ENCODE data around the gene TBC1D10A.

The TBC1D10A gene

DNA sequence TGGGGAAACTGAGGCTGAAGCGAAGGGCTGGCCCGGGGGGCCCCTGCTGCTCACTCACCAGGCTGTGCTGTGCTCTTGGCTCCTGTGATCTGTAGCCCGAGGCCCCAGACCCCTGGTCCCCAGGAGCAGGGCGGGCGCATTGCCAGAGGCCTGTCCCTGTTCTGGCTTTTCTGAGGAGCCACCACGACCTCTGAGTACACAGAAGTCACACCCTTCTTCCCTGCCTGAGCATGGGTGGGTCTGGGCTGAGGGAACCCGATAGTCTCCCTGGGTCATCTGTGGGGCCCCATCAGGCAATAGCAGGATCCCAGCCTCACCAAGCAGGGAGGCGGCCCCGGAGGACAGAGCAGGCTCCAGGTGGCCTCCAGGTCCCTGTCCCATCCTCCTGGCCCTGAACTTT, 42.6 kb downstream of the TBC1D10A start:
- DNase-seq, result no peak

DNA sequence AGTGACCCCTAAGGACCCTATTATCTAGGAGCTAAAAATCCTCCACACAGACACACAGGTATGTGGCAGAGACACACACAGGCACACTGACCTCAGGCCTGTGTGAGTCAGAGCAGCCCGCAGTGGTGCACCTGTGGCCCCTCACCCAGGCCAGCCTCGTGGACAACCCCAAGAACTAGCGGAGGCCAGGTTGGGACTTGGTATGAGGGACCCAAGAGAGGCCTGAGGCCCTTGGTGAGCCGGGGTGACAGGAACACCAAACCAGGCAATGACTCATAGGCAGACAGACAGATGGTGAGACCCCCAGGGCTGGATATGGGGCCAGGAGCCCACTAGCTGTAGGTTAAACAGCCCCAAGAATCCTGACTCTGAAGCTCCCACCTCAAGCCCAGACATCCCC, 43.4 kb downstream of the TBC1D10A start:
- DNase-seq, result no peak

DNA sequence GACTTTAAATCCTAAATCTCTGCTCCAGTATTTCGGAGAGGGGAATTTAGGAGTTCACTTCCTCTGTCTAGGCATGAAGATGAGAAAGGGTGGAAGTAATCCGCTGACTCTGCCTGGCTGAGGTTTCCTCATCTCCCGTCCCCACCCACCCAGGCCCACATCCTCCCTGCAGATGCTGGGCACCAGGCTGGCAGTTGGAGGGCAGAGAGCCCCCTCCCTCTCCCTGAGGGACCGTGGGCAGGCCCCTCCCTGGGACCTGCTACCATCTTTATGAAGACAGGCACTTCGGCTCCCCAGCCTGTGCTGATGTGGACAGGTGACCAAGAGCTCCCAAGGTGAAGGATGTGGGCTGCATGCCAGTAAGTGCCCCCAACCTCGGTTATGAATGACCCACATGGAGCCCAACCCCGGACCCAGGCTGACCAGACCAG, 44.1 kb downstream of the TBC1D10A start:
- no peak for DNase-seq

DNA sequence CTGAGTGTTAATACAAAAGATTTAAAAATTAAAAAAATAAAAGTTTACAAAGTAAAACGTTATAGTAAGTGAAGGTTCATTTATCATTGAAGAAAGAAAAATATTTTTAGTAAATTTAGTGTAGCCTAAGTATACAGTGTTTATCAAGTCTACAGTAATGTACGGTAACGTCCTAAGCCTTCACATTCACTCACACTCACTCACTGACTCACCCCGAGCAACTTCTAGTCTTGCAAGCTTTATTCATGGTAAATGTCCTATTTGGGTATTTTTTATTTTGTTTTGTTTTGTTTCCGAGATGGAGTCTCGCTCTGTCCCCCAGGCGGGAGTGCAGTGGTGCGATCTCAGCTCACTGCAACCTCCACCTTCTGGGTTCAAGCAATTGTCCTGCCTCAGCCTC, 46.2 kb downstream of the TBC1D10A start:
- DNase-seq, result no peak

DNA sequence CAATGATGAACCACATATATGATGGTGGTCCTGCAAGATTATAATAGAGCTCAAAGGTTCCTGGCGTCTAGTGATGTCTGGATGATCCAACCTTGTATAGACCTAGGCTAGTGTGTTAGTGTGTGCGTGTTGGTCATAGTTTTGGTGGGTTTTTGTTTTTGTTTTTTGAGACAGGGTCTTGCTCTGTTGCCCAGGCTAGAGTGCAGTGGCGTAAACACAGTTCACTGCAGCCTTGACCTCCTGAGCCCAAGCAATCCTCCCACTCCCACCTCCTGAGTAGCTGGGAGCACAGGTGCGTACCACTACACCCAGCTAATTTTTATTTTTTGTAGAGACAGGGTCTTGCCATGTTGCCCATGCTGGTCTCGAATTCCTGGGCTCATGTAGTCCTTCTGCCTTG, 46.8 kb downstream of the TBC1D10A start:
- no peak for DNase-seq

DNA sequence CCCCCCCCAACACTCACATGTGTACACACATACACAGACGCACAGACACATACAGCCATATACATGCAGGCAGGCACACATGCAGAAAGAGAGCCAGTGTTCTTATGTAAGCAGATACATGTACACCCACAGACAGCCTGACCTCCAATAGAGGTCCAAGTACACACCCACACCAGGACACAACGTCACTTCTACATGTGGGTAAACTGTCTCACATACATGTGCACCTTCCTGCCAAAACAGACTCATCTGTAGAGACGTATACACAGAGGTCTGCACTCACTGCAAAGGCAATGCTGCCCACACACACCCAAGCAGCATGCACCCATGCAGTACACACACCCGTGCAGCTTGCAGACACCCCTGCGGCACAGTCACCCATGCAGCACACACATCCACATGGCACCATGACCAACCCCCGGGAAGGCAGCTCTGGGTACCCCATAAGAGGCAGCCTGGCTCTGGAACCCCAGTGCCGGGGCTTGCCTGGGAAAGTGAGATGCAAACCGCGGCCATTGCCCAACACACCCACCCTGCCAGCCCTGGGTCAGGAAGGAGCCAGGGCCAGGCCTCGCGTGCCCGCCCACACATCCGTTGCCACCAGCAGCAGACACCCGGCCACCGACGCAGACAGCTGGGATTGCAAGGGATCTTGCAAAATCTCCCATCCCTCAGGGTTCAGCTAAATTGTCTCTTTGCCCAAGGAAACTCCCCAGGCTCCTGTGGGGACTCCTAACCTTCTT, 47.5 kb downstream of the TBC1D10A start:
- no peak for DNase-seq

DNA sequence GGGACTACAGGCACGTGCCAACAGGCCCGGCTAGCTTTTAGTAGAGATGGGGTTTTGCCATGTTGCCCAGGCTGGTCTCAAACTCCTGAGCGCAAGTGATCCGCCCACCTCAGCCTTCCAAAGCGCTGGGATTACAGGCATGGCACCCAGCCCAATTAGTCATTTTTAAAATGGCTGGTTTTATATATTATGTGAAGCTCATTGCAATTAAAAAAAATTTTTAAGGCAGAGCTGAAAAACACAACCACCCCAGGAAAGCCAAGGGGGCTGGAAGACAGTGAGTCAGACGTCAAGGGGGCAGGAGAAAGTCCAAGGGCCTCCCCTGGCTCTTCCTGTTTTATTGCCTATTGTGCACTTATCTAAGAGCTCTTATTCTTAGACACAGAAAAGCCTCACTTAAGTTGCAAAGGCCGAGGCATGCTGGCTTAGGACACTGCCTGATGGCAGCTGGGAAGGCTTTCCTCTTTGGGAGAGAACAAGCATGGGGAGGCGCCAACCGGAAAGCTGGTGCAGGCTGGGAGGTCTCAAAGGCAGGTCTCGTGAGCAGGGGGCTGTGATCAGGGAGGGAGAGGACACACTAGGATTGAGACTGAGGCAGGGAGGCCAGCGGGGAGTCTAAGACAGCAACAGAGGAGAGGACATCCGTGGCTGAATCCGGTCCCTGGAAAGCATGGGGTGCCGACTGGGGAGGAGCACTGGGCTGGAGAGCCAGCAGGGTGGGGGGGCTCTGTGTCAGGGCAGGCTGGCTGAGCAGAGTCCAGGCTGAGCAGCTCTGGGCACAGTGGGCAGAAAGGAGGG, 49.0 kb downstream of the TBC1D10A start:
- DNase-seq, result no peak

DNA sequence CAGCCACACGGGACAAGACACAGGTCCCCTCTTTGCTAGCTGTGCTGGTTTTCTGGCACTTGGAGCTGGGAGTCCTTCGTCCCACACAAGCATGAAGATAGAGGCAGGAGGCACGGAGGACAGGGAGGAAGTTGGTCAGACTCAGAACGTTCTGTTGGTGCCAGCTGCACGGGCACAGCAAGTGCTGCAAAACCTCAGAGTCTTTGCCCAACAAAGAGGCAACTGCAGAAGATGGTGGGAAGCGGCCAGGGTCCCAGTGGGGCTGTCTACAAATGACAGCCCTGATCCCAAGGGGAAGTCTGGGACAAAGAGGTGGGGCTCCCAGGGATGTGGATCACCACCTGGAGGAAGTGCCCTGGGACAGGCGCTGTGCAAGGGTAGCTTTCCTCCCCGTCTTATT, 50.7 kb downstream of the TBC1D10A start:
- DNase-seq, result no peak

DNA sequence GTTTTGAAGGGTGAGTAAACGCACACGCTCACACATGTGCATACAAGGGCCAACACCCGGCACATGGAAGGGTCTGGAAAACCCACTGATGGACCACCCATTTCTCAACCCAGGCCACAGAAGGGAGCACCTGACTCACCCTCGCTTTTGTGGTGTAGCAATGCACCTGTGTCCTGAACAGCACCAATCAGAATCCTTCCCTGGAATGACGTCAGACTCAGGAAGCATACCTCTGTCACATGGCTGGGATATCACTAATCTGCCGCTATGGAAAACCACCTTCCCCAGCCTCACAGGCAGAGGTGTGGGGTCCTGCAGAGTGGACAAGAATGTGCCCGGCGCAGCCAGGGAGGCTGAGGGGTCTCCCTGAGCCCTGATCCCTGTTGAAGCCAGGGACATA, 51.1 kb downstream of the TBC1D10A start:
- DNase-seq, result no peak

DNA sequence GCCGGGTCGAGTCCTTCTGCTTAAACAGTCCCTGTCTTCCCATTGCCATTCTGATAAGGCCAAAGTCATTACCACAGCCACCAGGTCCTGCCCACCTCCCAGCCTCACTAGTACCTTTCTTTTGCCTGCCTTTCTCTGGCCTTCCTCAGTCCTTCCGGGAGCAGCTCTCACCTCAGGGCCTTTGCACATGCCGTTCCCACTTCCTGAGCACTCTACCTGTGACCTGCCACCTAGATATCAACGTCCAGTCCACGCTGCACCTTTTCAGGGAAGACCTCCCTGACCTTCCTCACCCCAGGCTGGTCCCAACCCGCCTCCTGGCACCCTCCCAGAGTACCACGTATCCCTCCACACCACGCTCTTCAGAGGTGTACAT, 52.3 kb downstream of the TBC1D10A start:
- no peak for DNase-seq

DNA sequence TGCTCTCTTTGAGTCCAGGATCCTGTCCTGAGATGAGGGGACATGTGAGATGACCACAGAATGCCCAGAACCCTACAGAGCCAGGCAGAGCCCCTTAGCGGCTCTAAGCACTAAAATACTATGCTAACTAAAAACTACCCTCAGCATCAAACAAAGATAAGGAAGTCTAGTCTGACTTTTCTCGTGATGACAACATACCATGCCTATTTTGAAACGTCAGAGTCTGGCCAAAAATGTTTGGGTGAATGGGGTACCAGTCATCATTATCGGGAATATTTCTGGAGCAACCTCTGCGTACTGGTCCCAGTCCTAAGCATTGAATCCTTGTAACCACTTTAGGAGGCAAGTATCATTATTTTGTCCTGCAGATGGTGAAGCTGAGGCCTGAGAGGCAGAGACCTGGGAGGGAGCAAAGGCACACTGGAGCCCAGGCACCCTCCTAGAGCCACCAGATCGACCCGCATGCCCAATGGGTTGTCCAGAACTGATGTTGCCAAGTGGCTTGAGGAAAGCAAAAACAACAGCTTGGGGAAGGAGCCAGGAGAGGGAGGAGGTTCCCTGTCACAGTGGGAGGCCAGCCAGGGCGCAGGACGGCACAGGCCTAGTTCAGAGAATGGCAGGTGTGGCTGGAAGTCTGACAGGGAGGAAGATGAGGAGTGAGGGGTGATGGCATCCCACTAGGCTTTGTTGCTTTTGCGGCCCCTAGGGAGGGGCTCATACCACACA, 52.9 kb downstream of the TBC1D10A start:
- no peak for DNase-seq

DNA sequence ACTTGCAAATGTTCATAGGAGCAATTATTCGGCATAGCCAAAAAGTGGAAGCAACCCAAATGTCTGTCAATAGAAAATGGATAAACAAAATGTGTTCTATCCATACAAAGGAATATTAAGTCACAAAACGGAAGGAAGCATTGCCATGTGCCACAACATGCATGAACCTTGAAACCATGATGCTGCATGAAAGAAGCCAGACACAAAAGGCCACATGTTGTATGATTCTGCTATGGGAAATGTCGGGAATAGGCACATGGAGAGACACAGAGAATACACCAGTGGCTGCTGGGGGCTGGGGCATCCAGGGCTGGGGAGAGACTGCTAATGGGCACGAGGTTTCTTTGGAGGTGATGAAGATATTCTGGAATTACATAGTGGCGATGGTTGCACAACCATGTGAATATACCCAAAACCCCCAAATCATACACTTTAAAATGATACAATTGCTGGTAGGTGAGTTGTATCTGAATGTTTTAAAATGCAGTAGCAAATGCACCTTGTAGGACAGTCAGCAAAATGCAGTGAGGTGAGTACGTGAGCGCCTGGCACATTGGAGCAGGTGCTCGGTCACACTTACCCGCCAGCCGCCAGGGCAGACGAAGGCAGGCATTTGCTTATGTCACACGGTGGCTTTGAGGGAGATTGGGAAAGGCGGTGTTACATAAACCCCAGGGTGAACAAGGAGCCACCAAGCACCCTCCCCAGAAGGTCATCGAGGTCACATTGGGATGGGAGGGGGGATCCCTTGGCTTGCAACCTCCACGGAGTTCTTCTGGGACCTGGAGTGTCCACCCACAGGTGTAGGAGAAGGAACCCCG, 53.8 kb downstream of the TBC1D10A start:
- no peak for DNase-seq

DNA sequence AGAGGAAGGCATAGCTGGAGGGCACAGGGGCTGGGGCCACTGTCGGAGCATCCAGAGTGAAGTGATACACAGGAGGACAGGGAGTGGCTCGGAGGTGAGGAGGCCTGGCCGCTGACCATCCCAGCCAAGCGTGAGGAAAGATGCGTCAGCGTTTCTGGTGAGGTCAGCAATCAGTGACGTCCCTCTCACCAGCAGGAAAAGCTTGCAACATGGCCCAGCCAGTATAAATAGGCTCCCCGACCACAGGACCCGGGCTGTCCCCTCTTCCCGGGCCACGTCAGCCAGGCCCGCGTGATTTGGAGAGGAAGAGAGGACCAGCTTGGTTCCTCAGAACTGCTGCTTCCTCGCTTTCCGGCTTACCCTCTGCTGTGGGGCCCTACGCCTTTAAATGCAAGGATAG, 55.9 kb downstream of the TBC1D10A start:
- DNase-seq, result no peak

DNA sequence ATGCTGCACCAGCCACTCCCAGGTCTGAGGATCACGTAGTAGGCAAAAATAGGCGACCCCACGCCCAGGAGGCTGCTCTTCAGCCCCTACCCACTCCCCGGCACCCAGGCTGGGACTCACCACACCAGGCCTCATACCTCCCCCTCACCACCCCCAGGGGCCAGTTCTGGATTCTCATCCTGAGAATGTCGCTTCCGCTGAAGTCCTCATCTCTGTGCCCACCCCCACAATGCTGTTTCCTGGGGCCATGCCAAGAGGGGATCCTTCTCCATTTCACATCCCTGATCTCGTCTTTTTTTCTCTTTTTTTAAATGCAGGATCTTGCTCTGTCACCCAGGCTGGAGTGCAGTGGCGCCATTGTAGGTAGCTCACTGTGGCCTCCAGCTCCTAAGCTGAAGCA, 58.4 kb downstream of the TBC1D10A start:
- no peak for DNase-seq

DNA sequence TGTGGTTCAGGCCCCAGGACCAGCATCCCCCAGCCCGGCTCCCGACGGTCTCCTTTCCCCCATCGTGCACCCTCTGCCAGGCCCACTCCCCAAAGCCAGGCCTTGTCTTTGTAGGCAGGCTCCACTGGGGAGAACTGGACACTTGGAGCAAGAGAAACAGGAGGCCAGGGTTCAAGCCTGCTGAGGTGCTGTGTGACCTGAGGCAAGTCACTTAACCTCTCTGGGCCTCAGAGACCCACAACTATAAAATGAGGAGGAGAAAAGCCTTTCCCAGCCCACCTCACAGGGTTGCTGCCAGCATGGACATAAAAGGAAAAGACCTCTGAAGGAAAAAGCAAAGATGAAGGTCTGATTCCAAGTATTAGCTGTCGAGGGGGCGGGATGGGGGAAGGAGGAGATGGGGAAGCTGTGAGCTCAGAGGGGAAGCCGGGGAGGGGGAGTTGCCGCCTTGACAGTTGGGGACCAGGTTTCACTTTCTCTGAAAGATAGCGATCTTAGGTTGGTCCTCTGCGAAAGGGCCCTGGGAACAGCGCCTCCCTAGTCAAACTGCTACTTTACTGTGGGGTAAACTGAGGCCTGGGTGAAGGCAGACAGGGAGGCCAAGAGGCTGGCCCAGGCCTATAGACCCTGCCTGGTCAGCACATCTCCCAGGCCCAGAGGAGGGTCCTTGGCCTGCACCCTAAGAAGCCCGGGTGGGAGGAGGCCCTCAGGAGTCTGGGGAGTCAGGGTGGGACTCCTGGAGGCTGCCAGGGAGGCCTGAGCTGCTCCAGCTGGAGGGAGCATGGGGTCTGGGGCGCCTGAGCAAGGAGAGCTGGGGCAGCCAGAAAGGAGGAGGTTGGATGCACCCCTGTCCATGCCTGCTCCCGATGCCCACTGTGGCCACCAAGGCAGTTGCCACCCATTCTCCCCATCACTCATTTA, 59.1 kb downstream of the TBC1D10A start:
- DNase-seq, result no peak

DNA sequence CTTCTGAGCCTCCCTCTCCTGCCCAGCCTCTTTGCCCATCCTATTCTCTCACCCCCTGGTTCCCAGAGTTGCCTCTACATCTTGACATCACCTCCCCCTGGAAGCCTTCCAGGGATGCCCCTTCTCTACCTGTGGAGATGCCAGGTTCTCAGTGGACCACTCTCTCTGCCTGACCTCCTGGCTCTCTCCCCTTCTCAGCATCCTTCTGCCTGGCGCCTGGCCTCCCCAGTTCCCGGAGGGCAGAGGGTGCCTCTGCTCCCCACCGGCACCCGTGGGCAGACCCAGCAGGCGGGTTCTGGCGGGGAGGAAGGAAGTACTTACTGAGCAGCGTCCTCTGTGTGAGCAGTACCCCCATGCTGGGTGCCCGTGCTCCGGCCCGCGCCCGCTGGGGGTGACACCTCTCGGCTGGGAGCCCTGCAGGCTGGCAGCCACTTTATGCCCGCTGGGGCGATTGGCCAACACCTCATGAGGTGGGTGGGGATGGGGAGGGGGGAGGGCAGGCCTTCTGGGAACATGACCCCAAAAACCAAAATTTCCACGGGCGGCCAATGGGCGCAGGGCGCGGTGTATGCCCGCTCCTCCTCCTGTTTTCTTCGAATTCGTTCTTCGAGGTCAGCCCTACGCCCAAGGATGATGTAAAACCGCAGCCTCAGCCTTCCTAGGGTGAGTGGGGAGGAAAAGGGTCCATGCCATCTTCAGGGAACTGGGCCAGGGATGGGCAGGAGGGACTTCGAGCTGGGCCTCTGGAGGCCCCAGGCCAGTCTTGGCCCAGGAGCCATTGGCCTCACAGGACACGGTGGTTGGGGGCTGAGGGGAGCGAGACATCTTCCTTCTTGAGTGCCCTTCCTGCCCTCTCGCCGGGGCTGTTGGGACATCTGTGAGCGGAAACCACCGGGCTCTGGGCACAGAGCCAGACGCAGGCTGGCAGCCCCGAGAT, 60.0 kb downstream of the TBC1D10A start, which contains the start of gene OSM:
Gene OSM, minus strand, starts transcription at position 407 of the 937 bp plus-strand sequence. Its CDS starts 52 bp downstream, at position 355.
- no peak for DNase-seq

DNA sequence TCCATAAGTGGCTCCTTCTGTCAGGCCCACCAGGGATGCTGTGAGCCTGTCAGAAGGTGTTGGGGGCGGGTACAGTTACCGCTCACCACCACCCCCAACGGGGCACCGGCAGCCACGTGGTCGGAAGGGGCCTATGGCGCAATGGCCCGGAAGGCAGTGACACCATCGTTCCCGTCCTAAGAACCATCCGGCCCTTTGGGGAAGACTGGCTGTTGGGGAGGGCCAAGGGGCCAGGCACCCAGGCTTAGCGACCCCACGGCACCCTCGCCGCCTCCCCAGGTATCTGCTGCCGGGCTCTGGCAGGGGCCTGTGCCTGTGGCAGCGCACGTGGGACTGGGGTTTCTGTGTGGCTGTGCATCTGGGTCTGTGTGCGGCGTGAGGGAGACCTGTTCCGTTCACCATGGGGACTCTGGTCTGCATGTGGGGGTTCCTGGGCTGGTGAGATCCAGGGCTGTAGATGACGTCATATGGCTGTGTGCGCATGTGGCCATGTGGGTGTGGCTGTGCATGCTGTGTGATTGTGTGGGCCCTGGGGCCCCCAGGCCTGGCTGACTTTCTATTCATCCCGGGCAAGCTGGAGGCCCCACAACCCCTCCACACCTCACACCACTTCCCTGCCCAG, 60.8 kb downstream of the TBC1D10A start:
- no peak for DNase-seq

DNA sequence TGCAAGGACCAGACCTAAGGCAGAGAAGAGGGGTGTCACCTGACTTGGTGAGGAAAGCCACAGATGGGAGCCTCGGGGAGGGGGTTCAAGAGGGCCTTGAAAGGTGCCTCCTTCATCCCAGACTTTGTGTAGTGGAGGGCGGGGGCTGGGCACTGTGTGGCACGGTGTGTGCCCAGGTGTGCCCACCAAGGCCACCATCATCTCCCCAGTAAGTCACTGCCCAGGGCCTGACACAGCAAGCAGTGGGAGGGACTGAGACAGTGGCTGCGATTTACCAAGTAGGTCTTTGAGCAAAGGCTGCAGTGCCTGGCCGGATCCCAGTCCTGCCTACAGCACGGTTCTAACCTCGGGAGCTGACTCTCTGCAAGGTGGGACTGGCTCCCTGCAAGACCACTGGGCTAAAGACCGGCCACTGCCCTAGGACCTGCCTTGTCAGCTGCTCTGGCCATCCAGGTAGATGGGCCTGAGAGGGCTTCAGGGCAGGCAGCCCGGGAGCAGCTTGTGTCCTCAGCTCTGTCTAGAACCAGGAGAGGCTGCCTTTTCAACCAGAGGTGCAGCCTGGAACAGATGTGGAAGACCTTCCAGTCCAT, 61.5 kb downstream of the TBC1D10A start:
- no peak for DNase-seq

DNA sequence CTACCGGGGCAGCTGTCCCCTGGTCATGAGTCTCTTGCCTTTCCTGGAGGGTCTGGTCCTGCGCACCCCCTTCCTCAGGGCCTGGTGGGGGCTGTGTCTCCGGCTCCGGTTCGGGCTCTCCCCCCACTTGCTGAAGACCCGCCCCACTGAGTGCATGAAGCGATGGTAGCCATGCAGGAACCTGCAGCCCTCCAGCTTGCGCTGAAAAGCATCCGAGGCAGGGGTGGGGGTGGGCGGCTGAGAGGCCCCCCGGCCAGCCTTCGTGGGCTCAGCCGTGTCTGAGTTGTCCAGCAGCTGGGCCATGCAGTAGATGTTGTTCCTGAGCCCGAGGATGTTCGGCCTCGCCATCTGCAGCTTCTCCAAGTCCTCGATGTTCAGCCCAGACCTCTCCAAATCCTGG, 62.9 kb downstream of the TBC1D10A start:
- no peak for DNase-seq

All from NCI-H524 (cell line).